HG02970 (cell line): ENCODE measurements around the gene RIPK4.
"Not testable (repeated sequence)": the region's sequence is repeated elsewhere in the genome, so short reads cannot be mapped to it uniquely, and the experiment has no call there.

ENCODE experiments used
- ATAC-seq: cut with Tn5 transposase; IDR thresholded peaks from one replicate; pipeline ENCODE4 v1.9.1; 2021; ENCODE audit warnings: mild to moderate bottlenecking, moderate library complexity, moderate number of reproducible peaks; ENCODE audit not compliant: unreplicated experiment, low FRiP score

Gene RIPK4

DNA sequence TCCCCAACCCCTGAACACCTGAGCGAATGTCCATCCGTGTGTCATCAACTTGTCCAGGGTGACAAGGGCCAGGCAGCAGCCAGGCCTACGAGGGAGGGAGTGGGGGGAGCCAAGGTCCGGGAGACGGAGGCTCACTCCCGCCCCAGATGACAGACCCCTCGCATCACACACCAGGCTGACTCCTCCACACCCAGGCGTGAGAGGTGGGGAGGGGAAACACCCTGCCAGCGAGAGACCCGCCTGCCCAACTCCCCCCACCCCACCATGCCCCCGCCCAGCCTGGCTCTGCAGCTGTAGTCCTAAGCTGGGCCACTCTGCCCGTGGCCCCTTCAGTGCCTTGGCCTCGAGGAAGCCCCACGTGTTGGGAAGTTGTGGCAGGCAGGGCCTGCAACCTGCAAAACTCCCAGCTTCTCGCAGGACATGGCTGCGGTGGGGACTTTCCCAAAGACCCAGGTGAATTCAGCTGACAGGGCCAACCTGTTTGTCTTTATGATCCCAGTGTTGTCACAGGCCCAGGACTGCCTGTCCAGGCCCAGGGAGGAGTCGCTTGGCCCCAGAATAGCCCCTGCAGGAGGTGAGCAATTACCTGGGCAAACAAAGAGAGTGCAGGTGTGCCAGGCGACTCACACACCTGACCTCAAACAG is 62.9 kb downstream of the RIPK4 start:
- ATAC-seq = no peak

DNA sequence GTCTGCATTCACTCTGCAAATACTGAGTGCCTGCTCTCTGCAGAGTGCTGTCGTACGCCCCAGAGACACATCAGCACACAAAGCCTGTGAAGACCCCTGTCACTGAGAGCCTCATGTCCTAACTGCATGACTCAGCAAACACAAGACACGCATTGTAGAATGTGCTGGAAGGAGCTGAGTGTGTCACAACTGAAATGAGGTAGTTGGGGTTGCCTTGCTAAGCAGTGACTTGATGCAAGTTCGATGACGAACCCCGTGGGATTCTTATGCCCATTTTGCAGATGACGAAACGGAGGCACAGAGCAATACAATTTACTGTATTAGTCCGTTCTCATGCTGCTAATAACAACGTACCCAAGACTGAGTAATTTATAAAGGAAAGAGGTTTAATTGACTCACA is 65.1 kb downstream of the RIPK4 start:
- ATAC-seq = no peak

DNA sequence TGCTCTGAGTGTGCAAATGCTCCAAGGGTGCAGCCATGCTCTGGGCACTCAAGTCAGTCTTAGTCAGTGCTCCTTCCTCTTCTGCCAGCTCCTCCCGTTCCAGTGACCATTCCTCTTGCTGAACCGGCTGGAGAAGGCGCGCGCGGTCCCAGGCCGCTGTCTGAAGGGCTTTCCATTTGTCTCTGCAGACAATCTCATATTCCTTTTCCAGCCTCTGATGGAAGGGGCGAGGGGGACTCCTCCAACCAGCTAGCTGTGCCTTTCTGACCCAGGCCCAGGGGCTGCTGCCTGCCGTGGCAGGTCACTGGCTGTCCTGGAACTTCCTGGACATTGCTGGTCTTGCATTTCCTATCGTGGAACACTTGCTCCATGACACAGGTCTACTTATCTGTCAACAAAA is 67.5 kb downstream of the RIPK4 start:
- no peak for ATAC-seq

DNA sequence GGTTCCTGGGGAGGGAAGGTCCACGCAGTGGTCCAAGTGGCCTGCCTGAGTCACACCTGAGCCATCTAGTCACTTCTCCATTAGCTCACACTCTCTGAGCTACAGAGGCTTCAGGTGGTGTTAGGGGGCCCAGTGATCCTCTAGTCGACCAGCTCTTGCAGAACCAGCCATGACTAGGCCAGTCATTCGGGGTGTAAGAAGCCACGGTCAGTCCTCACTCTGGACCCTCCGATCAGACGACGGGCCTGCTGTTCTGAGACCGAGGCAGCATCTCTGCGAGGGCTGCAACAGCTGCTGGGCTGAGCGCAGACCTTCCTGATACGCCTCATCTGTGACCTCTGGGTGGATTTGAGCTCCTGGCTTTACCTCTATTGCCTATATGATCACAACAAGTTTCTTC is 68.8 kb downstream of the RIPK4 start:
- ATAC-seq = no peak

DNA sequence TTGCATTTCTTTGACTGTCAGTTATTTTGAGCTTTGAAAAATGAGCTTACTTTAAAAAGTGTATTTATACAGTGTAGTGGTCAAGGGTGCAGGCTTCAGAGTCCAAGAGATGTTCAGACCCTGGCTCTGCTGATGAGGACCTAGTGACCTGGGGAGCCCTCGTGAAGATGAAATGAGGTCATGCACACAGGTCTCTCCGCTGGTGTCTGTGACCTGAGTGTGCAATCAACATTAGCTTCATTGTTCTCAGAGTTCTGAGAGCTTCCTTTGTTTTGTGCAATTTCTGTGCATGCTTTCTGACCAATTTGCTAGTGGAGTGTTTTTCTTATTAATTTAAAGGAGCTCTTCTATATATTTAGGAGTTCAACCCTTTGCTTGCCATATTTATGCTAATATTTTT is 71.3 kb downstream of the RIPK4 start:
- ATAC-seq = no peak

DNA sequence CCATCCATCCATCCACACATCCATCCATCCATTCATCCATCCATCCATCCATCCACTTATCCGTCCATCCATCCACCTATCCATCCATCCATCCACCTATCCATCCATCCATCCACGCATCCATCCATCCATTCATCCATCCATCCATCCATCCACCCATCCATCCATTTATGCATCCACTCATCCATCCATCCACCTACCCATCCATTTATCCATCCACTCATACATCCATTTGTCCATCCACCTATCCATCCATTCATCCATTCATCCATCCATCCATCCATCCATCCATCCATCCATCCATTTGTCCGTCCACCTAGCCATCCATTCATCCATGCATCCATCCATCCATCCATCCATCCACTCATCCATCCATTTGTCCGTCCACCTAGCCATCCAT is 72.8 kb downstream of the RIPK4 start:
- ATAC-seq = not testable (repeated sequence)

DNA sequence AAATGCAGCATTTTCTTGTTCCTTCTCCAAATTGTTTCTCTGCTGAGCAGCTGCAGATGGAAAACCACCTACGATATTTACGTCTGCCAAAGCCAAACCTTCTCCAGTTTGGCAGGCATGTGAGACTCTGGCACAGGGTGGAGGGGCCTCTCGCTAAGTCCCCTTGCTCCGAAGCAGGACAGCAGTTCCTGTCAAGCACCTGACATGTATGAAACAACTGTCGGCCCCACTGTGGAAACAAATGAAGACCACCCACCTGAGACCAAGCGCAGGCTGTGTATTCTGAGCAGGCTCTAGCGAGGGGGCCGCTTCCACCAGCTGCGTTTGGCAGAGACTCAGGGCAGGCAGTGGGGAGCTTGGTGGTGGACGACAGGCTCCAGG is 74.7 kb downstream of the RIPK4 start:
- no peak for ATAC-seq

DNA sequence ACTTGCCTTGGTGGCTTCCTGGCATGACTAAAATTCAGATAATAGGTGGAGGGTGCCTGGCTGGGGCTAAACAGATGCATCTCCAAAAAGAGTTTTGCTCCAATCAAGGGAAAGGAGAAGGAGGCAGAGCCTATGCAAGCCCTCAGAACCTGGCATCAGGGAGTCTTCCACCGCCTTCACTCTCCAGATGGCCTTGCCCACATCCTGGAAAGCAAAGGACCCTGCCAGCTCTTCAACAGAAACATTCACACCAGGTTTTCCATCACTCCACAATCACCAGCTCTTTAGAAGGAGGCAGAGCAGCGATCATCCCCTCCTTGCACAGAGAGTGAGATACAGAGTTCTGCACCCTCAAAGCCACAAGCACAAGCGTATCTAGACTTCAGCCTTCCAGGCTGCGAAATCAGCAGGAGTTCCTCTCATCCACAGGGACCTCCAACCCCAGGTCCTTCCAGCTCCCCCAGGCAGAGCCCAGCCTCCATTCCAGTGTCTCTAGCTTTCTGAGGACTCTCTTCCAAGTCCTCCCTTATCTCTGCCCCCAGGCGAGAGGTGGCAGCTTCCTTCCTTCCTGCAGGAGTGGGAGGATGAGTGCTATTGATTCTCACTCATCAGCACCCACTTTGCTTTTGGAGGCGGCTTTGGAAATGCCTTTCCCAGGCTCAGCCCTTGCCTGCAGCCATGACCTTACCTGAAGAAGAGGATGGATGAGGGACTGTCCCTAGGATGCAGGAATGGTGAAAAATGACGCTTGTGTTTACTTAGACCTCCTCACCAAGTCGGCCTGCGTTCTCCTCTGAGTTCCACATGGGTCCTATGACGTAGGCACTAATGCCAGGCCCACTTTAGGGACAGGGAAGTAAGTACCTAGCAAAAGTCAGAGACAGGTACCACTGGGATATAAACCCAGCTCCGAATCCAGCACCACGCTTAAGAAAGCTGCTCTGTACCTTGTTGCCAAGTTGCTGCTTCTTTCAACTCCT is 75.4 kb downstream of the RIPK4 start:
- no peak for ATAC-seq
